Ishikawa (cell line): ENCODE results near the gene ARHGEF11.

ENCODE experiments used
- CEBPB ChIP-seq: IDR thresholded peaks from 2 replicates; pipeline ENCODE4 v1.6.1; 2012
- CREB1 ChIP-seq: IDR thresholded peaks from 2 replicates; pipeline ENCODE4 v1.6.1; 2012; ENCODE audit warnings: low read depth
- EP300 ChIP-seq: IDR thresholded peaks from 2 replicates; pipeline ENCODE4 v1.6.1; 2012; ENCODE audit warnings: borderline replicate concordance
- FOXM1 ChIP-seq: IDR thresholded peaks from 2 replicates; pipeline ENCODE4 v1.6.1; 2012; ENCODE audit warnings: low read depth, borderline replicate concordance
- NFIC ChIP-seq: IDR thresholded peaks from 2 replicates; pipeline ENCODE4 v1.6.1; 2012
- RAD21 ChIP-seq: IDR thresholded peaks from 2 replicates; pipeline ENCODE4 v1.6.1; 2012; ENCODE audit warnings: low read depth
- REST ChIP-seq: IDR thresholded peaks from 2 replicates; pipeline ENCODE4 v1.6.1; 2012; ENCODE audit warnings: low read depth, mild to moderate bottlenecking
- TAF1 ChIP-seq: IDR thresholded peaks from 2 replicates; pipeline ENCODE4 v1.6.1; 2012; ENCODE audit warnings: low read depth, mild to moderate bottlenecking
- TCF12 ChIP-seq: IDR thresholded peaks from 2 replicates; pipeline ENCODE4 v1.6.1; 2012; ENCODE audit warnings: low read depth
- TEAD4 ChIP-seq: IDR thresholded peaks from 2 replicates; pipeline ENCODE4 v1.6.1; 2012
- YY1 ChIP-seq: IDR thresholded peaks from 2 replicates; pipeline ENCODE4 v1.6.1; 2012; ENCODE audit warnings: low read depth
- TF ChIP-seq, protein P1 (sequence below): IDR thresholded peaks from 2 replicates; pipeline ENCODE4 v1.6.1; 2012

DNA sequence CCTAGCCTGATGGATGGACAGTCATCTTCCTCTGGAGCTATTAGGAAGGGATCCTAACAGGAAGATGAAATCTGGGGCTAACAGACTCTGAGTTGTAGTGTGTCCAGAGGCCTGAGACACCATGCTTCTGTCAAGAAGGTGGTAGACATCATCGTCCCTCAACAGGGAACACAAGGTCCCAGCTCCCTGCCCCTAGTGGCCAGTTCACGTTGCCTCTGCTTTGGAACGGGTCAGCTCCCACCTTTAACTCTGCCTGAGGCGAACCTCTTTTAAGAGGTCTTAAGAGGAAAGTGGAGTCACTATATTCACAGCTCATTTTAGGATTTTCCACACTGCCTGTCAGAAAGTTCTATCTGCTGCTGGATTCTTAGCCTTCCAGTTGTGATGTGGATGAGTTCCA is 96.8 kb downstream of the ARHGEF11 start:
- TF ChIP-seq YY1 (no peak), TAF1 (no peak), RAD21 (no peak), EP300 (no peak), NFIC (no peak), REST (no peak), TEAD4 (no peak), CREB1 (no peak), FOXM1 (no peak), CEBPB (no peak), TCF12 (no peak)
- TF ChIP-seq, protein P1, sequence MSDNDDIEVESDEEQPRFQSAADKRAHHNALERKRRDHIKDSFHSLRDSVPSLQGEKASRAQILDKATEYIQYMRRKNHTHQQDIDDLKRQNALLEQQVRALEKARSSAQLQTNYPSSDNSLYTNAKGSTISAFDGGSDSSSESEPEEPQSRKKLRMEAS = no peak
